Measurements from ENCODE around the gene FLNB.

- TF ChIP-seq CTCF (IDR thresholded peaks at IDR 0.05; ENCODE audit: poor library complexity) = no peak
- no peak for TF ChIP-seq EZH2 (IDR thresholded peaks at IDR 0.05; ENCODE audit: borderline replicate concordance)
- TF ChIP-seq EZH2phosphoT487 (IDR thresholded peaks at IDR 0.05; ENCODE audit: low read depth, severe bottlenecking, unreplicated experiment) = no peak
Observed at GRCh38 chr3:57989646-57990045, 18.6 kb upstream of the FLNB start.

Data from hepatocyte (in vitro differentiated cells).